ENCODE data around the gene XYLT2. TPM values are rescaled to one million over a fixed set of nuclear protein-coding genes. Genes with fewer than 3 reads are reported as not detected.
"Not testable (repeated sequence)": the region's sequence is repeated elsewhere in the genome, so short reads cannot be mapped to it uniquely, and the experiment has no call there.

The XYLT2 gene
- total RNA-seq, 2 experiments from 2014 or later: 17.7 to 19.6 TPM

- H3K4me3 Mint-ChIP-seq: no peak overlapping the region
- no peak overlapping the region for H3K27ac Mint-ChIP-seq
- peaks cover 35% of the 10 kb centered on the region for H3K27me3 Mint-ChIP-seq
- H3K36me3 Mint-ChIP-seq: no peaks in the 10 kb centered on the region
- DNase-seq: no peak
- H3K4me1 Mint-ChIP-seq: peaks cover 18% of the 10 kb centered on the region
- H3K9me3 Mint-ChIP-seq: no peaks in the 10 kb centered on the region
Measured at GRCh38 chr17:50314456-50315011, 31.4 kb upstream of the XYLT2 start.

DNA sequence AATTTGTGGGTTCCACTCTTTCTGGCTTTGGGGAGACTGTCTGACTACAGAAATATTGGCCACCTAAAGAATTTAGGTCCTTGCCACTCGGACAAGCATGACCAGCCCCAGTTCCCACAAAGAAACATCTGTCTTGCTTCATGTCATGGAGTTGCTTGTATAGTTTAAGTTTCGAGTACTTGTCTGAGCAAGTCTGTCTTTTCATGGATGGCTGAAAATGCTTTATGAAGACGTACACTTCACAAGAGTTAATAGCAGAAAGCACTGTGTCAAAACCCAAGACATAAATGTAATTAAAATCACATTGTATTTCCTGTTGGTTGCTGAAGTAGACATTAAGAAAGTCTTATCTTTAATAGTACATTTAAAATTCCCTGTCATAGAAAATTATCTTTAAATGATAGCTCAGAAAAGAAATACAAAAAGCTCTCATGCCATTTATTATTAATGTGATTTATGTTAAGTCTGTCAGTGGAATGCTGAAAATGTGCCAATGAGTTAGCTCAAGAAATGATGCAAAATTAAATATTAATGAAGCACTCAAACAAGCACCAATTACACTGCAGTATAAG, 29.8 kb upstream of the XYLT2 start:
- H3K36me3 Mint-ChIP-seq: no peaks in the 10 kb centered on the region
- H3K4me3 Mint-ChIP-seq: no peak overlapping the region
- no peaks in the 10 kb centered on the region for H3K9me3 Mint-ChIP-seq
- H3K4me1 Mint-ChIP-seq: peaks cover 6% of the 10 kb centered on the region
- H3K27me3 Mint-ChIP-seq: peaks cover 24% of the 10 kb centered on the region
- no peak overlapping the region for H3K27ac Mint-ChIP-seq
- no peak for DNase-seq

DNA sequence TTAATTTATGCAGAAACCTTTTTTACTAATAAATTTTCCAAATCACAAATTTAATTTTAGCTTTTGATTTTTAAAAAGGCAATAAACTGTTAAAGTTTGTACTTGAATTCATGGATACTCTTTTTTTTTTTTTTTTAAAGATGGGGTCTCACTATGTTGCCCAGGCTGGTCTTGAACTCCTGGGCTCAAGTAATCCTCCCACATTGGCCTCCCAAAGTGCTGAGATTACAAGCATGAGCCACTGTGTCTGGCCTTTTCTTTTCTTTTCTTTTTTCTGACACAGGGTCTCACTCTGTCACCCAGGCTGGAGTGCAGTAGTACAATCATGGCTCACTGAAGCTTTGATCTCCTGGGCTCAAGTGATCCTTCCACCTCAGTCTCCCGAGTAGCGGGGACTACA, 29.3 kb upstream of the XYLT2 start:
- not testable (repeated sequence) for H3K4me3 Mint-ChIP-seq, DNase-seq, H3K36me3 Mint-ChIP-seq, H3K4me1 Mint-ChIP-seq, H3K27ac Mint-ChIP-seq, H3K9me3 Mint-ChIP-seq
- peaks cover 18% of the 10 kb centered on the region for H3K27me3 Mint-ChIP-seq

GRCh38 chr17:50317121-50317520, 28.8 kb upstream of the XYLT2 start:
- Mint-ChIP-seq H3K9me3 (no peaks in the 10 kb centered on the region), H3K27ac (no peak overlapping the region), H3K27me3 (peaks cover 15% of the 10 kb centered on the region), H3K36me3 (no peaks in the 10 kb centered on the region), H3K4me1 (no peaks in the 10 kb centered on the region), H3K4me3 (no peak overlapping the region)
- no peak for DNase-seq

GRCh38 chr17:50318501-50319285, 27.2 kb upstream of the XYLT2 start:
- Mint-ChIP-seq H3K4me1 (no peaks in the 10 kb centered on the region), H3K36me3 (no peaks in the 10 kb centered on the region), H3K27me3 (peaks cover 4% of the 10 kb centered on the region), H3K4me3 (no peak overlapping the region), H3K27ac (no peak overlapping the region), H3K9me3 (no peaks in the 10 kb centered on the region)
- no peak for DNase-seq

DNA sequence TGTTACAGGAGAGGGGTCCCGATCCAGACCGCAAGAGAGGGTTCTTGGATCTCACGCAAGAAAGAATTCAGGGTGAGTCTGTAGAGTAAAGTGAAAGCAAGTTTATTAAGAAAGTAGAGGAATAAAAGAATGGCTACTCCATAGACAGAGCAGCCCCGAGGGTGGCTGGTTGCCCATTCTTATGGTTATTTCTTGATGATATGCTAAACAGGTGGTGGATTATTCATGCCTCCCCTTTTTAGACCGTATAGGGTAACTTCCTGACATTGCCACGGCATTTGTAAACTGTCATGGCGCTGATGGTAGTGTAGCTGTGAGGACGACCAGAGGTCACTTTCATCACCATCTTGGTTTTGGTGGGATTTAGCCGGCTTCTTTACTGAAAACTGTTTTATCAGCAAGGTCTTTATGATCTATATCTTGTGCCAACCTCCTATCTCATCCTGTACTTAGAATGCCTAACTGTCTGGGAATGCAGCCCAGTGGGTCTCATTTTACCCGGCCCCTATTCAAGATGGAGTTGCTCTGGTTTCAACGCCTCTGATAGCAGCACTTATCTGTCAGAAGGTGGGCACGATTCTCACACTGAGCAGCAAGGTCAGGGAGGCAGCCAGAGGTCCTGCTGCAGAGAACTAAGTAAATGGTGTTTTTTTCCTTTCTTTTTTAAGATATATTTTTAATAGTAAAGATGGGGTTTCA, 26.5 kb upstream of the XYLT2 start:
- H3K9me3 Mint-ChIP-seq: no peaks in the 10 kb centered on the region
- no peak for DNase-seq
- no peak overlapping the region for H3K4me3 Mint-ChIP-seq
- no peaks in the 10 kb centered on the region for H3K36me3 Mint-ChIP-seq
- no peak overlapping the region for H3K27ac Mint-ChIP-seq
- no peaks in the 10 kb centered on the region for H3K27me3 Mint-ChIP-seq
- no peaks in the 10 kb centered on the region for H3K4me1 Mint-ChIP-seq

- H3K4me1 Mint-ChIP-seq: no peaks in the 10 kb centered on the region
- DNase-seq: no peak
- H3K27ac Mint-ChIP-seq: no peak overlapping the region
- no peak overlapping the region for H3K4me3 Mint-ChIP-seq
- no peaks in the 10 kb centered on the region for H3K9me3 Mint-ChIP-seq
- no peaks in the 10 kb centered on the region for H3K36me3 Mint-ChIP-seq
- no peaks in the 10 kb centered on the region for H3K27me3 Mint-ChIP-seq
Measured at GRCh38 chr17:50322271-50322670, 23.7 kb upstream of the XYLT2 start.

- H3K27ac Mint-ChIP-seq: no peak overlapping the region
- no peaks in the 10 kb centered on the region for H3K4me1 Mint-ChIP-seq
- no peak for DNase-seq
- no peak overlapping the region for H3K4me3 Mint-ChIP-seq
- no peaks in the 10 kb centered on the region for H3K27me3 Mint-ChIP-seq
- H3K36me3 Mint-ChIP-seq: no peaks in the 10 kb centered on the region
- no peaks in the 10 kb centered on the region for H3K9me3 Mint-ChIP-seq
Measured at GRCh38 chr17:50323060-50323459, 22.9 kb upstream of the XYLT2 start.

DNA sequence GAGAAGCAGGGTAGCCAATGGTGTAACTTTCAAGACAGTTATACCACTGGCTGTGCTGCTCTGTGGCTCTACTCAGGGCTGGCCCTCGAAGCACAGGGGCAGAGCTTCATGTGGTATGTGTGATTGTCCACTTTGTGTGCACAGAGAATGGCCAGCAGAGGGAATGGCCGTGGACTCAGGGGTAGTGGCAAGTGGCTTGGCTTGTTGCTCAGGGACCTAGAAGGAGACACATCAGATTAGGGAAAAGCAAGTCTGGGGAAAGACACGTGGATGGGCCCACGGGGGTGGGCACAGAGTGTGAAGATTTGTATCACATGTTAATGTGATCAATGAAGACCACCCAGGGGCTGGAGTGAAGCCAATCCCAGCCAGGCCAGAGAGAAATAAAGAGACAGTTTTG, 20.0 kb upstream of the XYLT2 start:
- no peaks in the 10 kb centered on the region for H3K9me3 Mint-ChIP-seq
- H3K4me1 Mint-ChIP-seq: no peaks in the 10 kb centered on the region
- H3K27me3 Mint-ChIP-seq: no peaks in the 10 kb centered on the region
- no peak overlapping the region for H3K27ac Mint-ChIP-seq
- no peak overlapping the region for H3K4me3 Mint-ChIP-seq
- DNase-seq: no peak
- H3K36me3 Mint-ChIP-seq: no peaks in the 10 kb centered on the region

DNA sequence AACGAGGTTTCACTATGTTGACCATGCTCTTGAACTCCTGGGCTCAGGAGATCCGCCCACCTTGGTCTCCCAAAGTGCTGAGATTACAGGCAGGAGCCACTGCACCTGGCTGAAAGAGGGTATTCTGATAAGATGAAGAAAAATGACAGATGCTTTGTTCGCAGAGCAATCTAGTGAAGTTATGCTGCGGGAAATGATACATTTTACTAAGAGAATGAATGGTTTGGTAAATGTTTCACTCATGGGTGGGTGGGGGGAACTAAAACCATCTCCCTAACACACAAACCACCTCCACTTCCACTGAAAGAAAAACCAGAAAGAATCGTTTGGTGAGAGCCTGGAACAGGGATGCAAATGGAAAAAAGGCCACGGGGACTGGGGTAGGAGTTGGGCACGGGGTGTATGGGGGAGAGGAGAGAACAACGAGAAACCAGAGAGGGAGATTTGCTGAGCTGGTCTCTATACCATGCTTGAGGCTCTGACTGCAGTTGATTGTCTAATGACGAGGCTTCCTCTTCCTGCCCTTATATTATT, 19.0 kb upstream of the XYLT2 start:
- Mint-ChIP-seq H3K27ac (no peak overlapping the region), H3K27me3 (no peaks in the 10 kb centered on the region), H3K4me3 (no peak overlapping the region), H3K4me1 (no peaks in the 10 kb centered on the region), H3K9me3 (no peaks in the 10 kb centered on the region), H3K36me3 (no peaks in the 10 kb centered on the region)
- no peak for DNase-seq

DNA sequence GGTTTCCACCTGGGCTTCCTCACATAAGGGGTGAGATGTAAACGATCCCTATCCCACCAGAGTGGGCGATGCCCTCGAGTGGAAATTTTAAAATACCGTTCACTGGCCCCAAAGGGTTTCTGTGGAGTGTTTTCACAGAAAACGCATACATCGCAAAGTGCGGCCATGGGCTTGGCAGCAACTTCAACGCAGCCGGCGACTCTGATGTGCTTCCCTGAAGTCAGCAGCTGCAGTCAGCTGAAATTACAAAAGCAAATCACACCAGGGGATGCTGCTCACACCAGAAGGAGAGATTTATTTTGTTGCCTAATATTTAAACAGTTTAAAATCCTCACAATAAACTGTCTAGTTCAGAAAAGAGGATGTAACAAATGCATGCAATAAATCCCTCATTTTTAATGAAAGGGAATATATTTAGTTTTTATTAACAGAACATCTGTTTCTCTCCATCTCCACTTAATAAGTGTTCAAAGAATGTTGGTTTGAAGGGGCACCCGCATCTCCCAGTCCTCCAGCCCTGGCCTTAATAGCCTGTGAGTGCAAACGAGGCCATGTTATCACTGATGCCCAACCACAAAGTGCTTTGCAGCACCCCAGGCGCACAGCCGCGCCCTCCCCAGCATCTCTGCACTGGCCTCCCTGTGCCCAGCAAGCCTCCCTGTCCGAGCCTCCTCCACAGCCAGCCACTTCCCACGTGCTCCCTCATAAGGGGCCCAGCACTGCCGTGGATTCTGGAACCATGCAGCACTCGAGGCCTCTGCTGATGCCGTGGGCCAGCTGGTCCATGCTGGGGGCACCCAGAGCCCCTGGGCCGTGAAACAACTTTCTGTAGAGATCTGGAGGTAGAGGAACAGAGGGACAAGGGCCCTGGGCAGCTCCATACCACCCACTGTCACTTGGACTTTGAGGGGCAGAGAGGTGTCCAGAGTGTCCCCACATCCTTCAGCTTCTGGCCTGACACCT, 17.3 kb upstream of the XYLT2 start:
- no peak for DNase-seq
- H3K36me3 Mint-ChIP-seq: no peaks in the 10 kb centered on the region
- H3K9me3 Mint-ChIP-seq: no peaks in the 10 kb centered on the region
- H3K27ac Mint-ChIP-seq: no peak overlapping the region
- peaks cover 4% of the 10 kb centered on the region for H3K4me1 Mint-ChIP-seq
- H3K27me3 Mint-ChIP-seq: no peaks in the 10 kb centered on the region
- H3K4me3 Mint-ChIP-seq: no peak overlapping the region

GRCh38 chr17:50329716-50330115, 16.2 kb upstream of the XYLT2 start:
- Mint-ChIP-seq H3K4me1 (peaks cover 7% of the 10 kb centered on the region), H3K4me3 (no peak overlapping the region)

DNA sequence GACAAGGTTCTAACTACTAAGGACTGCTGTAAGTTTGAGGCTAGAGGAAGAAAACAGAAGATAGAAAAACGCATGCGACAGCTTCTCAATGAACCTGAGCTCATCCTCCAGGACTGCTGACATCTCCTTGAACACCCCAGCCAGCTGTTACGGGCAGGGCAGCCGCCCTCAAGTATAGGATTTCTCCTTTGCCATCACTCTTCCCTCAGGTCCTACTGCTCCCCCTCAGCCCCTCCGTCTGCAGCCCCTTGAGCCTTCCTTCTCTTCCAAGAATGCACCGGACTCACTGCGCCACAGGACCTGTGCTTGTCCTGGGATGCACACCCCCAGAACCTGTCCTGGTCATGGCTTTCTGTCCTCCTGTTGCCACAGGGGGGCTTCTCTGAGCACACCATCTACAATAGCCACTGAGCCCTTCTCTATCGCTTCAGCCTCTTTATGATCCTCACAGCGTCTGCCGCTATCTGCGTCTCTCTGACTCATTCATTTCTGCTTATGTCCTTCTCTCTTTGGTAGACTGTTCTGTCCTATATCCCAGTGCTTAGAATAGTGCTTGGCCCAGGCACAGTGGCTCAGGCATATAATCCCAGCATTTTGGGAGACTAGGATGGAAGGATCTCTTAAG, 15.7 kb upstream of the XYLT2 start:
- H3K27me3 Mint-ChIP-seq: no peaks in the 10 kb centered on the region
- H3K36me3 Mint-ChIP-seq: no peaks in the 10 kb centered on the region
- no peak overlapping the region for H3K4me3 Mint-ChIP-seq
- H3K9me3 Mint-ChIP-seq: no peaks in the 10 kb centered on the region
- peaks cover 7% of the 10 kb centered on the region for H3K4me1 Mint-ChIP-seq
- no peak overlapping the region for H3K27ac Mint-ChIP-seq
- DNase-seq: no peak

More at GRCh38 chr17:50329716-50330115, 16.2 kb upstream of the XYLT2 start:
- no peak overlapping the region for H3K27ac Mint-ChIP-seq
- H3K27me3 Mint-ChIP-seq: no peaks in the 10 kb centered on the region
- no peak for DNase-seq
- no peaks in the 10 kb centered on the region for H3K36me3 Mint-ChIP-seq
- H3K9me3 Mint-ChIP-seq: no peaks in the 10 kb centered on the region

Measured in activated naive CD8-positive, alpha-beta T cell treated with anti-CD3 and anti-CD28 coated beads for 36 hours (primary cell).